A549 (cell line): ENCODE measurements around the gene AFF3.

Experiments
- CBX2 ChIP-seq: fragments of 200-600 bp; sonication (generic); IDR thresholded peaks from 2 replicates; pipeline ENCODE4 v1.6.1; 2016; ENCODE audit warnings: low read depth, mild to moderate bottlenecking, borderline replicate concordance
- POLR2A ChIP-seq: IDR thresholded peaks from 2 replicates; pipeline ENCODE4 v1.6.1; 2012; ENCODE audit warnings: mild to moderate bottlenecking, low read length
- TF ChIP-seq, protein P1 (sequence below): fragments of >200 bp; sonication (Bioruptor Twin); formaldehyde crosslinking; IDR thresholded peaks from 3 replicates; pipeline ENCODE4 v1.5.1; 2016
- TF ChIP-seq, protein P2 (sequence below): IDR thresholded peaks from 2 replicates; pipeline ENCODE4 v1.6.1; 2012

DNA sequence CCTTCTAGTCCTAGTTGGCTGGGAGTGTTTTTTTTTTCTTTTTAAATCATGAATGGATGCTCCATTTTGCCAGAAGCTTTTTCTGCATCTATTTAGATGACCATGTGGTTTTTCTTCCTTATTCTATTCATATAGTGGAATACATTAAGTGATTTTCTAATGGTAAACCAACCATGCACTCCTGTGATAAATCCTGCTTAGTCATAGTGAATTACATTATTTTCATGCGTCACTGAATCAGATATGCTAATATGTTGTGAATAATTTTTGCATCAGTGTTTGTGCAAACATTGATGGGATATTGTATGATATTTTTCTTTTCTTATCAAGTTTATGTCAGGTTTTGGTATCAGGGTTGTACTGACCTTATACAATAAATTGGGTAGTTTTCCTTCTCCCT is 423.3 kb downstream of the AFF3 start:
- TF ChIP-seq, protein P1, sequence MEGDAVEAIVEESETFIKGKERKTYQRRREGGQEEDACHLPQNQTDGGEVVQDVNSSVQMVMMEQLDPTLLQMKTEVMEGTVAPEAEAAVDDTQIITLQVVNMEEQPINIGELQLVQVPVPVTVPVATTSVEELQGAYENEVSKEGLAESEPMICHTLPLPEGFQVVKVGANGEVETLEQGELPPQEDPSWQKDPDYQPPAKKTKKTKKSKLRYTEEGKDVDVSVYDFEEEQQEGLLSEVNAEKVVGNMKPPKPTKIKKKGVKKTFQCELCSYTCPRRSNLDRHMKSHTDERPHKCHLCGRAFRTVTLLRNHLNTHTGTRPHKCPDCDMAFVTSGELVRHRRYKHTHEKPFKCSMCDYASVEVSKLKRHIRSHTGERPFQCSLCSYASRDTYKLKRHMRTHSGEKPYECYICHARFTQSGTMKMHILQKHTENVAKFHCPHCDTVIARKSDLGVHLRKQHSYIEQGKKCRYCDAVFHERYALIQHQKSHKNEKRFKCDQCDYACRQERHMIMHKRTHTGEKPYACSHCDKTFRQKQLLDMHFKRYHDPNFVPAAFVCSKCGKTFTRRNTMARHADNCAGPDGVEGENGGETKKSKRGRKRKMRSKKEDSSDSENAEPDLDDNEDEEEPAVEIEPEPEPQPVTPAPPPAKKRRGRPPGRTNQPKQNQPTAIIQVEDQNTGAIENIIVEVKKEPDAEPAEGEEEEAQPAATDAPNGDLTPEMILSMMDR: no peak
- TF ChIP-seq CBX2 (no peak), POLR2A (no peak)
- TF ChIP-seq, protein P2, sequence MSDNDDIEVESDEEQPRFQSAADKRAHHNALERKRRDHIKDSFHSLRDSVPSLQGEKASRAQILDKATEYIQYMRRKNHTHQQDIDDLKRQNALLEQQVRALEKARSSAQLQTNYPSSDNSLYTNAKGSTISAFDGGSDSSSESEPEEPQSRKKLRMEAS: no peak
